ENCODE measurements around the gene LRP6. TPM values are rescaled to one million over a fixed set of nuclear protein-coding genes. Genes with fewer than 3 reads are reported as not detected.

Gene LRP6
- total RNA-seq, 2 donors from 2014 or later, result 23.0 to 34.7 TPM

DNA sequence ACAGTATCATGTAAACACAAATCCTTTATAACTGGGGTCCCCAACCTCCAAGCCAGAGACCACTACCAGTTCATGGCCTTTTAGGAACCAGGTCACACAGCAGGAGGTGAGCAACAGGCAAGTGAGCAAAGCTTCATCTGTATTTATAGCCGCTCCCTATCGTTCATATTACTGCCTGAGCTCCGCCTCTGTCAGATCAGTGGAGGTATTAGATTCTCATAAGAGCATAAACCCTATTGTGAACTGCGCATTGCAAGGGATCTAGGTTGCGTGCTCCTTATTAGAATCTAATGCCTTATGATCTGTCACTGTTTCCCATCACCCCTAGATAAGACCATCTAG is 49.9 kb downstream of the LRP6 start:
- H3K9me3 ChIP-seq, result no peaks in the 10 kb centered on the region
- TF ChIP-seq, protein P1, sequence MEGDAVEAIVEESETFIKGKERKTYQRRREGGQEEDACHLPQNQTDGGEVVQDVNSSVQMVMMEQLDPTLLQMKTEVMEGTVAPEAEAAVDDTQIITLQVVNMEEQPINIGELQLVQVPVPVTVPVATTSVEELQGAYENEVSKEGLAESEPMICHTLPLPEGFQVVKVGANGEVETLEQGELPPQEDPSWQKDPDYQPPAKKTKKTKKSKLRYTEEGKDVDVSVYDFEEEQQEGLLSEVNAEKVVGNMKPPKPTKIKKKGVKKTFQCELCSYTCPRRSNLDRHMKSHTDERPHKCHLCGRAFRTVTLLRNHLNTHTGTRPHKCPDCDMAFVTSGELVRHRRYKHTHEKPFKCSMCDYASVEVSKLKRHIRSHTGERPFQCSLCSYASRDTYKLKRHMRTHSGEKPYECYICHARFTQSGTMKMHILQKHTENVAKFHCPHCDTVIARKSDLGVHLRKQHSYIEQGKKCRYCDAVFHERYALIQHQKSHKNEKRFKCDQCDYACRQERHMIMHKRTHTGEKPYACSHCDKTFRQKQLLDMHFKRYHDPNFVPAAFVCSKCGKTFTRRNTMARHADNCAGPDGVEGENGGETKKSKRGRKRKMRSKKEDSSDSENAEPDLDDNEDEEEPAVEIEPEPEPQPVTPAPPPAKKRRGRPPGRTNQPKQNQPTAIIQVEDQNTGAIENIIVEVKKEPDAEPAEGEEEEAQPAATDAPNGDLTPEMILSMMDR (IDR thresholded peaks at IDR 0.05), result no peak
- TF ChIP-seq POLR2AphosphoS5 (IDR thresholded peaks at IDR 0.05), result no peak
- TF ChIP-seq POLR2A (IDR thresholded peaks at IDR 0.05), result no peak
- no peaks in the 10 kb centered on the region for H3K36me3 ChIP-seq
- no peak overlapping the region for H3K27ac ChIP-seq
- no peak overlapping the region for H3K4me3 ChIP-seq
- WGBS, result 83% methylated on average over 5 of the region's 5 CpGs
- no peaks in the 10 kb centered on the region for H3K27me3 ChIP-seq (replicated peaks; ENCODE audit: insufficient read depth)
- no peaks in the 10 kb centered on the region for H3K4me1 ChIP-seq (replicated peaks)
- intact Hi-C loops (cut with DNase I), result no loop called here
- no peak for DNase-seq (ENCODE audit: low spot score)

DNA sequence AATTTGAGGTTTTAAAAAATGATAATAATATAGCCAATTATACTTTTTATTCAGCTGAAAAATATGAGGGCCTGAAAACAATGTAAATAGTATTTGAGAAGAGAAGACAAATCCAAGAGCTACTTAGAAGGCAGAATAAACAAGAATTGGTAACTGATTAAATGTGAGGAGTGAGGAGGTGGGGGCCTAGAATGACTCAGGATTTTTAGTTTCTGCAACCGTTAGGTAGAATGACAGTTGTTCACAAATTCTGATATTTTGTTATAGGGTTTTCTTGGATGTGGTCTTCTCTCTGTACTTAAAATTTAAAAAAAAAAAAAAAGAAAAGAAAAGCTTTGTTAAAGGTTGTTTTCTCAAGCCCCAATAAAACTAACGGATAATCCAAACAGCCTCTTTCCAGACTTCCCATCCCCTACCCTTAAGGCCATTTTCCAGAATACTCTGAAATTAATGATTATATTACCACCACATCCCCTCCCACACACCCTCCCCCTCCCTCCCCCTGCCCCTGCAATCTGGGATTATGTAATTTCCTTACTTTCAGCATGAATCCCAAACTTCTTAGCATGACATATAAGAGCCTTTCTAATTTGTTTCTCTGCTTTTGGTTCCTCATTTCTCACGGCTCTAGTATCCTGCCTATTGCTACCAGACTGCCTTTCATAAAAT is 50.4 kb downstream of the LRP6 start:
- TF ChIP-seq POLR2AphosphoS5 (IDR thresholded peaks at IDR 0.05), result no peak
- no peak for TF ChIP-seq POLR2A (IDR thresholded peaks at IDR 0.05)
- TF ChIP-seq, protein P1 (IDR thresholded peaks at IDR 0.05), result no peak
- H3K36me3 ChIP-seq, result no peaks in the 10 kb centered on the region
- H3K4me3 ChIP-seq, result no peak overlapping the region
- DNase-seq (ENCODE audit: low spot score), result no peak
- intact Hi-C loops (cut with DNase I), result no loop called here
- H3K27me3 ChIP-seq (replicated peaks; ENCODE audit: insufficient read depth), result no peaks in the 10 kb centered on the region
- WGBS, result 22% methylated on average over 3 of the region's 3 CpGs
- H3K4me1 ChIP-seq (replicated peaks), result no peaks in the 10 kb centered on the region
- H3K27ac ChIP-seq, result no peak overlapping the region
- H3K9me3 ChIP-seq, result no peaks in the 10 kb centered on the region

GRCh38 chr12:12214635-12215131 is 52.2 kb downstream of the LRP6 start:
- no peaks in the 10 kb centered on the region for H3K9me3 ChIP-seq
- H3K36me3 ChIP-seq, result no peaks in the 10 kb centered on the region
- H3K27ac ChIP-seq, result no peak overlapping the region
- TF ChIP-seq POLR2A (IDR thresholded peaks at IDR 0.05), result no peak
- TF ChIP-seq, protein P1 (IDR thresholded peaks at IDR 0.05), result no peak
- no peak for TF ChIP-seq POLR2AphosphoS5 (IDR thresholded peaks at IDR 0.05)
- H3K4me1 ChIP-seq (replicated peaks), result no peaks in the 10 kb centered on the region
- intact Hi-C loops (cut with DNase I), result no loop called here
- H3K27me3 ChIP-seq (replicated peaks; ENCODE audit: insufficient read depth), result no peaks in the 10 kb centered on the region
- no peak for DNase-seq (ENCODE audit: low spot score)
- no peak overlapping the region for H3K4me3 ChIP-seq
- WGBS, result 49% methylated on average over 3 of the region's 3 CpGs

- no peaks in the 10 kb centered on the region for H3K4me1 ChIP-seq (replicated peaks)
- intact Hi-C loops (cut with DNase I), result no loop called here
- DNase-seq (ENCODE audit: low spot score), result no peak
- H3K27me3 ChIP-seq (replicated peaks; ENCODE audit: insufficient read depth), result no peaks in the 10 kb centered on the region
- no peaks in the 10 kb centered on the region for H3K36me3 ChIP-seq
- TF ChIP-seq POLR2A (IDR thresholded peaks at IDR 0.05) (no peak), POLR2AphosphoS5 (IDR thresholded peaks at IDR 0.05) (no peak)
- TF ChIP-seq, protein P1 (IDR thresholded peaks at IDR 0.05), result no peak
- no peak overlapping the region for H3K27ac ChIP-seq
- H3K9me3 ChIP-seq, result no peaks in the 10 kb centered on the region
- H3K4me3 ChIP-seq, result no peak overlapping the region
These were observed 52.6 kb downstream of the LRP6 start for GRCh38 chr12:12214201-12214600.

GRCh38 chr12:12212769-12213168 is 54.1 kb downstream of the LRP6 start:
- Histone ChIP-seq H3K9me3 (no peaks in the 10 kb centered on the region), H3K4me1 (replicated peaks) (no peaks in the 10 kb centered on the region), H3K4me3 (no peak overlapping the region), H3K27me3 (replicated peaks; ENCODE audit: insufficient read depth) (no peaks in the 10 kb centered on the region), H3K36me3 (no peaks in the 10 kb centered on the region), H3K27ac (no peak overlapping the region)
- intact Hi-C loops (cut with DNase I), result no loop called here
- DNase-seq (ENCODE audit: low spot score), result no peak
- 97% methylated on average over 1 of the region's 1 CpG for WGBS
- no peak for TF ChIP-seq POLR2AphosphoS5 (IDR thresholded peaks at IDR 0.05)
- TF ChIP-seq, protein P1 (IDR thresholded peaks at IDR 0.05), result no peak
- TF ChIP-seq POLR2A (IDR thresholded peaks at IDR 0.05), result no peak

Measured in prostate gland (tissue), 2 donors.